Neural cell (in vitro differentiated cells): Measurements from ENCODE around the gene ABAT.

Source experiments
- EP300 ChIP-seq: fragments of 450-650 bp; conservative IDR thresholded peaks from 2 replicates; pipeline ENCODE4 v1.6.1; 2014; ENCODE audit warnings: antibody characterized with exemption, mild to moderate bottlenecking, moderate library complexity; ENCODE audit not compliant: poor library complexity, severe bottlenecking
- EZH2 ChIP-seq: fragments of 200-600, 300-800 bp; shearing (Covaris generic), sonication (generic); IDR thresholded peaks from 2 replicates; pipeline ENCODE4 v1.6.1; 2014; ENCODE audit warnings: antibody characterized with exemption, low read length, borderline replicate concordance, mild to moderate bottlenecking; ENCODE audit not compliant: insufficient read depth, poor library complexity, severe bottlenecking
- MXI1 ChIP-seq: fragments of 450-650 bp; conservative IDR thresholded peaks from 2 replicates; pipeline ENCODE4 v1.6.1; 2014; ENCODE audit warnings: antibody characterized with exemption, mild to moderate bottlenecking; ENCODE audit not compliant: poor library complexity, severe bottlenecking
- POLR2AphosphoS5 ChIP-seq: IDR thresholded peaks from 2 replicates; pipeline ENCODE4 v1.6.1; 2012
- RAD21 ChIP-seq: fragments of 450-650 bp; conservative IDR thresholded peaks from 2 replicates; pipeline ENCODE4 v1.6.1; 2014; ENCODE audit warnings: antibody characterized with exemption, mild to moderate bottlenecking, moderate library complexity
- SMC3 ChIP-seq: fragments of 450-650 bp; conservative IDR thresholded peaks from 2 replicates; pipeline ENCODE4 v1.6.1; 2014; ENCODE audit warnings: antibody characterized with exemption, mild to moderate bottlenecking, moderate library complexity; ENCODE audit not compliant: poor library complexity
- TAF1 ChIP-seq: IDR thresholded peaks from 2 replicates; pipeline ENCODE4 v1.6.1; 2012; ENCODE audit warnings: low read depth
- TF ChIP-seq, protein P1 (sequence below): fragments of 450-650 bp; IDR thresholded peaks from 2 replicates; pipeline ENCODE4 v1.5.1; 2014; ENCODE audit warnings: antibody characterized with exemption, mild to moderate bottlenecking, moderate library complexity; ENCODE audit not compliant: poor library complexity, severe bottlenecking
- TF ChIP-seq, protein P2 (sequence below): IDR thresholded peaks from 2 replicates; pipeline ENCODE4 v1.6.1; 2012; ENCODE audit warnings: borderline replicate concordance

DNA sequence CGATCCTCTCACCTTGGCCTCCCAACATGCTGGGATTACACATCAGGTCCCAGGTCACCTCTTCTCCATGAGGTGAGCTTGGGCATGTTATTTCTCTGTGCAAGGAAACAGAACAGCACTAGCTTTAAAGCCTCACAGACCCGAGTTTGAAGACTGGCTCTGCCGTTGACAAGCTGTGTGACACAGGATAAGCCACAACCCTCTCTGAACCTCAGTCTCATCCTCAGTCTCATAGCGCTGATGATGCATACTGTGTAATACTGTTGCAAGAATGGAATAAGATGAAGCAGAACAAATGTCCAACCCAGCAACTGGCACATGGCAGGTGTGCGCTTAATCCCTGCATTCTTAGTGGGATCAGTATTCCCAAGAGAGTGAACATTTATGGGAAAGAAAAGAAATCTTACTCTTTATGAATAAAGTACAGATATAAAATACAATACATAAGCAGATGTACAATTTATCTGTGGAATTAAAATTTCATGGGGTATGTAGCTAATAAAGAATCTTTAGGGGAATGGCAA lies 43.5 kb downstream of the ABAT start:
- TF ChIP-seq, protein P1, sequence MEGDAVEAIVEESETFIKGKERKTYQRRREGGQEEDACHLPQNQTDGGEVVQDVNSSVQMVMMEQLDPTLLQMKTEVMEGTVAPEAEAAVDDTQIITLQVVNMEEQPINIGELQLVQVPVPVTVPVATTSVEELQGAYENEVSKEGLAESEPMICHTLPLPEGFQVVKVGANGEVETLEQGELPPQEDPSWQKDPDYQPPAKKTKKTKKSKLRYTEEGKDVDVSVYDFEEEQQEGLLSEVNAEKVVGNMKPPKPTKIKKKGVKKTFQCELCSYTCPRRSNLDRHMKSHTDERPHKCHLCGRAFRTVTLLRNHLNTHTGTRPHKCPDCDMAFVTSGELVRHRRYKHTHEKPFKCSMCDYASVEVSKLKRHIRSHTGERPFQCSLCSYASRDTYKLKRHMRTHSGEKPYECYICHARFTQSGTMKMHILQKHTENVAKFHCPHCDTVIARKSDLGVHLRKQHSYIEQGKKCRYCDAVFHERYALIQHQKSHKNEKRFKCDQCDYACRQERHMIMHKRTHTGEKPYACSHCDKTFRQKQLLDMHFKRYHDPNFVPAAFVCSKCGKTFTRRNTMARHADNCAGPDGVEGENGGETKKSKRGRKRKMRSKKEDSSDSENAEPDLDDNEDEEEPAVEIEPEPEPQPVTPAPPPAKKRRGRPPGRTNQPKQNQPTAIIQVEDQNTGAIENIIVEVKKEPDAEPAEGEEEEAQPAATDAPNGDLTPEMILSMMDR, result no peak
- TF ChIP-seq TAF1 (no peak), POLR2AphosphoS5 (no peak), EZH2 (no peak), EP300 (no peak), RAD21 (no peak), SMC3 (no peak), MXI1 (no peak)
- TF ChIP-seq, protein P2, sequence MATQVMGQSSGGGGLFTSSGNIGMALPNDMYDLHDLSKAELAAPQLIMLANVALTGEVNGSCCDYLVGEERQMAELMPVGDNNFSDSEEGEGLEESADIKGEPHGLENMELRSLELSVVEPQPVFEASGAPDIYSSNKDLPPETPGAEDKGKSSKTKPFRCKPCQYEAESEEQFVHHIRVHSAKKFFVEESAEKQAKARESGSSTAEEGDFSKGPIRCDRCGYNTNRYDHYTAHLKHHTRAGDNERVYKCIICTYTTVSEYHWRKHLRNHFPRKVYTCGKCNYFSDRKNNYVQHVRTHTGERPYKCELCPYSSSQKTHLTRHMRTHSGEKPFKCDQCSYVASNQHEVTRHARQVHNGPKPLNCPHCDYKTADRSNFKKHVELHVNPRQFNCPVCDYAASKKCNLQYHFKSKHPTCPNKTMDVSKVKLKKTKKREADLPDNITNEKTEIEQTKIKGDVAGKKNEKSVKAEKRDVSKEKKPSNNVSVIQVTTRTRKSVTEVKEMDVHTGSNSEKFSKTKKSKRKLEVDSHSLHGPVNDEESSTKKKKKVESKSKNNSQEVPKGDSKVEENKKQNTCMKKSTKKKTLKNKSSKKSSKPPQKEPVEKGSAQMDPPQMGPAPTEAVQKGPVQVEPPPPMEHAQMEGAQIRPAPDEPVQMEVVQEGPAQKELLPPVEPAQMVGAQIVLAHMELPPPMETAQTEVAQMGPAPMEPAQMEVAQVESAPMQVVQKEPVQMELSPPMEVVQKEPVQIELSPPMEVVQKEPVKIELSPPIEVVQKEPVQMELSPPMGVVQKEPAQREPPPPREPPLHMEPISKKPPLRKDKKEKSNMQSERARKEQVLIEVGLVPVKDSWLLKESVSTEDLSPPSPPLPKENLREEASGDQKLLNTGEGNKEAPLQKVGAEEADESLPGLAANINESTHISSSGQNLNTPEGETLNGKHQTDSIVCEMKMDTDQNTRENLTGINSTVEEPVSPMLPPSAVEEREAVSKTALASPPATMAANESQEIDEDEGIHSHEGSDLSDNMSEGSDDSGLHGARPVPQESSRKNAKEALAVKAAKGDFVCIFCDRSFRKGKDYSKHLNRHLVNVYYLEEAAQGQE, result no peak
